ENCODE data around the gene SEC16B.

Gene SEC16B

DNA sequence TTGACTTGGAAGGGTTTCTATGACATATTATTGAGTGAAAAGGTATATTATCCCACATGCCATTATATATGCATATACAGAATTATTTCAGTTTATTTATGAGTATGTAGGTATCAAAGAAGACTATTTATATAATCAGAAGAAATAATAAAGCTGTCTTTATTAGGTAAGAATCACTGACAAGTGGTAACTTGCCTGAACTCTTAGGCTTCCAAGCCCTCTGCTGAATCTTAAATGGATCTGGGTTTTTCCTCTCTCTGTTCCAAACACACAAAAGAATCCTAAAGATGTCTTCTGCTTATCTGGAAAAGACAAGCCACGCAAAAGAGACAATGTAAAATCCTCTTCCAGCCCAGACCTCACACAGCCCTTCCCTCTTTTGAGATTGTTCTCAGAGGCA lies 14.9 kb upstream of the SEC16B start:
- no peaks in the 10 kb centered on the region for H3K27me3 Mint-ChIP-seq
- H3K4me1 Mint-ChIP-seq (ENCODE audit: low read depth) = no peaks in the 10 kb centered on the region
- DNase-seq = no peak
- H3K4me3 Mint-ChIP-seq = no peak overlapping the region
- H3K27ac Mint-ChIP-seq = no peak overlapping the region
- peaks cover 6% of the 10 kb centered on the region for H3K9me3 Mint-ChIP-seq
- H3K36me3 Mint-ChIP-seq (ENCODE audit: low read depth) = no peaks in the 10 kb centered on the region

DNA sequence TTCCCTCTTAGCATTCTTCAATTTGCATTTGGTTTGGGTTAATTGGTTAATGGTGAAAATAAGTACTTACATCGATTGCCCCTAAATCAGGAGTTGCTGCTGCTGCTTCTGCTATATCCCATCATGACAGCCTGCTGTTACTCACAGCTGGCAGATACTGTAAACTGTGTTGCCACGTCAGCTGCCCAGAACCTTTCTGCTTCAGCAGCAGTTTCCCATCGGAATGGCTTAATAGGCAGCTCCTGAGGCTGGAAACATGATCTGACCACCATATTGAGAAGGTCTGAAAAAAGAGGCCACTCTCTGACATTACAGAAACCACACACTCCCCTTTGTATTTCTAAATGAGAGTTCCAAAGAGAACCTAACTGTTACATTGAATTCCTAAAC lies 14.3 kb upstream of the SEC16B start:
- Mint-ChIP-seq H3K4me3 (no peak overlapping the region), H3K36me3 (ENCODE audit: low read depth) (no peaks in the 10 kb centered on the region), H3K27me3 (no peaks in the 10 kb centered on the region), H3K27ac (no peak overlapping the region), H3K4me1 (ENCODE audit: low read depth) (no peaks in the 10 kb centered on the region), H3K9me3 (peaks cover 2% of the 10 kb centered on the region)
- DNase-seq = no peak

DNA sequence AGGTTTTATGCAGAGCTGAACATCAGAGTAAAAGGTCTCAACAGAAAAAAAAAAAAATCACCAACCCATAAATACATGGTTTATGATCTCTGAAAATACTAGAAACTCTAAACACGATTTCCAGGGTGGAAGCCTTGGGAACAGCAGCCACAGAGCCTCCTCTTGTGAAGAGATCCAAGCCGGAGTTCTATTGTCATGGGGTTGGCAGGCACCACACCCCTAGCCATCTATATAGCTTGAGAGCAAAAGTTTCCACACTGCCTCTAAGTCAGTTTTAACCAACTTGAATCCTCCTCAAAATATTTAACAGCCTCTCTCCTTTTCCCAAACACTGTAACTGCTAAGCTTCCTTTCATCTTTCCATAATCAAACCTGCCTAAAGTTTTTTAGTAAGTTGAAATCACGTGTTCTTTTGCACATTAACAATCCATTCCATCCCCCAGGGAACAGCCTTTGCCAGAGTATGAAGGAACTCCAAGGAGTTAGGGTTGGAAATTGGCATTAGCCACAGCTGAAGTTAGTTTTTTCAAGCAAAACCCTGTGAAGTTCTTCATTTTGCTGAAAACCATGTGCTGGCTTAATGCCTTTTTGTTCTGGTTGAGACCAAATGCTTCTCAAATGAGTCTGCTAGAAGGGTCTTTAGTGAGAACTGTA lies 13.8 kb upstream of the SEC16B start:
- H3K4me1 Mint-ChIP-seq (ENCODE audit: low read depth) = no peaks in the 10 kb centered on the region
- H3K27me3 Mint-ChIP-seq = no peaks in the 10 kb centered on the region
- H3K36me3 Mint-ChIP-seq (ENCODE audit: low read depth) = no peaks in the 10 kb centered on the region
- H3K27ac Mint-ChIP-seq = no peak overlapping the region
- no peak for DNase-seq
- H3K9me3 Mint-ChIP-seq = peaks cover 2% of the 10 kb centered on the region
- H3K4me3 Mint-ChIP-seq = no peak overlapping the region

DNA sequence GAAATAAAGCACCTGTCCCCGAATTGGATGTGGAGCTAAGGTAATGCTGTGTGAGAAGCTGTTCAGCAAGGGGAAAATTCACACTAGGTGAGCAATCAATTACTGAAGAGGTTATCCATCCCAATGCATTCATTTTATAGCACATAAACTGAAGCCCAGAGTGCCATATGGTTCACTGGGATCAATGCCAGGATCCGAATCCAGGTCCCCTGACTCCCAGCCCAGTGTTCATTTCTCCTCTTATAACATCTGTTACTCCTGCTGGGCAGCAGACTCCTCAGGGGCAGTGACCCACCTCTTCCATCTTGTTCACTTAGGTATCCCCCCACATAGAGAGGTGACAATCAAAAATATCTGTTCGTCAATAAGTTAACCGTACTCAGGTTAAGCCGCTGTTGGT lies 13.2 kb upstream of the SEC16B start:
- peaks cover 2% of the 10 kb centered on the region for H3K9me3 Mint-ChIP-seq
- no peaks in the 10 kb centered on the region for H3K27me3 Mint-ChIP-seq
- H3K27ac Mint-ChIP-seq = no peak overlapping the region
- no peaks in the 10 kb centered on the region for H3K36me3 Mint-ChIP-seq (ENCODE audit: low read depth)
- no peaks in the 10 kb centered on the region for H3K4me1 Mint-ChIP-seq (ENCODE audit: low read depth)
- DNase-seq = no peak
- H3K4me3 Mint-ChIP-seq = no peak overlapping the region

DNA sequence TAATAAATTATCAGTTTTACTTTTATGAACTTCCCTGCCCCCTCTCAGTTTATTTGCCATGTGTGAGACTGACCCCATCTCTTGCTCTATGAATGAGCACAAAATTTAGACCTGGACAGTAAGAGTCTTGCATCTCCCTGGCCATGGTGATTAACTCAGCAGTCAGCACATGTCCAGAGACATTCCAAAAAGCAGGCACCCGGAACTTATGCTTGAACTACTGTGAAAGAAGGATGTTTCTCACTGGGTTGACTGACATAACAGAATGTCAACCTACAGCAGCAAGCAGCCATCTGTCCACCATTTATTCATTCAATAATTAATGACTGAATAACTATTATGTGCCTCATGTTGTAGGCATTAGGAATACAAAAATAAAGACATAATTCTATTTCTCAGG lies 11.3 kb upstream of the SEC16B start:
- no peaks in the 10 kb centered on the region for H3K36me3 Mint-ChIP-seq (ENCODE audit: low read depth)
- H3K27ac Mint-ChIP-seq = no peak overlapping the region
- no peaks in the 10 kb centered on the region for H3K4me1 Mint-ChIP-seq (ENCODE audit: low read depth)
- no peaks in the 10 kb centered on the region for H3K27me3 Mint-ChIP-seq
- no peak for DNase-seq
- H3K9me3 Mint-ChIP-seq = no peaks in the 10 kb centered on the region
- no peak overlapping the region for H3K4me3 Mint-ChIP-seq

DNA sequence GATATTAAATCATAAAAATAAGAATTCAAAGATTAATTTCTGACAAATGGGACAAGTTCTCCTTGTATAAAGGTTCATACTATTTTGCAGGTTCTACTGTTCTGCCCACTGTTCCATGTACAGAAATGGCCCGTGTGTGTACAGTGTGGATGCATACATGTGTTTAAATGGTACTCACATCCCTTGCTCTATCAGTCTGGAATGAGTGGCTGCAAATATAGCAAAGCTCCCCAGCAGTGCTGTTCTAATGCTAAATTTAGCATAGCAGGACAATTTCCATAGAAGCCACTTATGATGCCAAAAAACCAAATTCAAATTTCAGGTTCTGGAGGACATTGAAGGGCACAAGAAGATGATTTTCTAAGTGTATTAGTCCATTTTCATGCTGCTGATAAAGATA lies 9.4 kb upstream of the SEC16B start:
- no peak overlapping the region for H3K27ac Mint-ChIP-seq
- no peaks in the 10 kb centered on the region for H3K4me1 Mint-ChIP-seq (ENCODE audit: low read depth)
- H3K27me3 Mint-ChIP-seq = no peaks in the 10 kb centered on the region
- no peaks in the 10 kb centered on the region for H3K36me3 Mint-ChIP-seq (ENCODE audit: low read depth)
- H3K4me3 Mint-ChIP-seq = no peak overlapping the region
- H3K9me3 Mint-ChIP-seq = no peaks in the 10 kb centered on the region
- DNase-seq = no peak

DNA sequence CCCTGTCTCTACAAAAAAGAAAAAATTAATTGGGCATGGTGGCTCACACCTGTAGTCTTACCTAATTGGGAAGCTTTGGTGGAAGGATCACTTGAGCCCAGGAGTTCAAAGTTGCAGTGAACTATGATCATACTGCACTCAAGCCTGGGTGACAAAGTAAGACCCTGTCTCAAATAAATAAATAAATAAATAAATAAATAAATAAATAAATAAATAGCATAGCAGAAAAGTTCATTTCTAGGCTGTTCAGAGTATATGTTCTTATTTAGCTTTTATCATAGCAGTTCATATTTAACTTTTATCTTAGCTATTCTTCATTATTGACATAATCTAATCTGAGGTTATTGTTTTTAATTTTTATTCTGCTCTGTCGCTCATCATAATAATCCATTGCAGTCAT lies 8.7 kb upstream of the SEC16B start:
- no peak overlapping the region for H3K27ac Mint-ChIP-seq
- H3K4me1 Mint-ChIP-seq (ENCODE audit: low read depth) = no peaks in the 10 kb centered on the region
- no peak for DNase-seq
- H3K9me3 Mint-ChIP-seq = peaks cover 2% of the 10 kb centered on the region
- no peak overlapping the region for H3K4me3 Mint-ChIP-seq
- no peaks in the 10 kb centered on the region for H3K27me3 Mint-ChIP-seq
- no peaks in the 10 kb centered on the region for H3K36me3 Mint-ChIP-seq (ENCODE audit: low read depth)

DNA sequence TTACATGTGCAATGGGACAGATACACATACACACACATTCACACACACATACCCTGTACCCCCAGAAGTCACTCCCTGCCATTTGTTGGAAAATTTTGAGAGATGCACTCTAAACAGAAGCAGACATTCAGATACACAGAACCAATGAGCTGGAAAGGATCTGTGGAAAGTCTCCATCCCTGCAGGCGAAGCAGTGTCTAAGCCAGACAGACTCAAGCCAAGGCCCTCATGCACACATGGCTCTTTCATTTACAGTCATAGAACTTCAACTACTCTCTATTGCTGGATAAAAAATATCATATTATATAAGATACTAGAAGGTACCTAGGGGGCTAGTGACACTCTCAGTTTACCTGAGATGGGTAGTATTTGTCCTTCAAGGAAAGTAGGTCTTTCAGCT lies 7.3 kb upstream of the SEC16B start:
- DNase-seq = no peak
- Mint-ChIP-seq H3K9me3 (peaks cover 2% of the 10 kb centered on the region), H3K4me3 (no peak overlapping the region), H3K36me3 (ENCODE audit: low read depth) (no peaks in the 10 kb centered on the region), H3K27ac (no peak overlapping the region), H3K4me1 (ENCODE audit: low read depth) (no peaks in the 10 kb centered on the region), H3K27me3 (no peaks in the 10 kb centered on the region)

DNA sequence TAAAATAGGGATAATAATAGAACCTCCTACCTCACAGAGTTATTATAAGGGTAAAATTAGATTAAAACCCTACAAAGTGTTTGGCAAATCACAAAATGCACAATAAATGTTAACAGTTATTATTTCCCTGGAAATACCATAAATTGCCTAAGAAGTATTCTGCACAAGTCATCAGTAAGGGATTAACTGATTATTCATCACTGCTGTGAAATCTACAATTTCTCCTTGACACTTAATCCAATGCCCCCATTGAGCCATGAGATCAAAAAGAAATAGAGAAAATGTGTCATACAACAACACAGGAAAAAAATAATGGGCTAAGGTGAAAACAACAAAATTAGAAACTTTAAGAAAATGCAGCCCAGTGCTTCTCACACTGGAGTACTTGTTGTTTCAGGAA lies 6.7 kb upstream of the SEC16B start:
- H3K27ac Mint-ChIP-seq = no peak overlapping the region
- no peak overlapping the region for H3K4me3 Mint-ChIP-seq
- no peaks in the 10 kb centered on the region for H3K4me1 Mint-ChIP-seq (ENCODE audit: low read depth)
- no peak for DNase-seq
- H3K27me3 Mint-ChIP-seq = no peaks in the 10 kb centered on the region
- H3K36me3 Mint-ChIP-seq (ENCODE audit: low read depth) = no peaks in the 10 kb centered on the region
- peaks cover 2% of the 10 kb centered on the region for H3K9me3 Mint-ChIP-seq

DNA sequence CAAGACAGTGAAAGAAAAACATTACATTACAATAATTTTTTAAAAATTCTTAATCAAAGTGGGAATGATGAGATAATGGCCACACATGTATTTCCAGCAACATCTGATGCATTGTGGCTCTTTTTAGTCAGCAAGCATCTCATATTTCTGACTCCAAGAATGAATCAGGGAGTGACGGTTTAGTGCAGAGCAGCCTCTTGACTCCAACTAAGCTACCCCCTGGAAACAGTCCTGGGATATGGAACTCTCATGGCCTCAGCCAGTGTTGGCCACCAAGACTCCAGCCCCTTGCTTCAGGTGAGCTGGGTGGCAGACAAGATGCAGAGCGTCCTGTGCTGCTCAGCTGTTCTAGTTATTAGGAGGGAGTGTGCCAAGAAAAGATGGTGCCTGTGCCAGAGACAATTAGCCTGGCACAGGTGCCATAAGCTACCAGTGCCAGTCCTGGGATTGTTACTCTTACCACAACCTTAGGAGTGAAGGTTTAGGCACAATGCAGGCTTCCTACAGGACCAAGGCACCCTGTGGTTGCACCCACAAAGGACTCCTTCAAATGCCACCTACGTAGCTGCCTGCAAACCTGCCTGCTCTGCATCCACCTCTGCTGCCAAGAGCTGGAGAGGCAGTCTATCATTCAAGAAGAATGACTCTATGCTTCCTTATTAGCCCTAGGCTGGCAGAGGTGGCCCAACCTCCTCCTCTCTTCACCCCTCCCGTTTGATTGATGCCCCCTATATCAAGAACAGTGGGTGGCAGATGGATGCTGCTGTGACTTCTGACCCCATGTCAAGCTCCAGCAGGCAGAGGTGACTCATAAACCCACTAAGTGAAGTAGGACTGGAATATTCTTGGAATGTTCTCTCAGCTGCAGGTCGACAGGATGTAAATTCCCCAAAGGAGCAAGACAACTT lies 6.0 kb upstream of the SEC16B start:
- Mint-ChIP-seq H3K4me3 (no peak overlapping the region), H3K9me3 (peaks cover 2% of the 10 kb centered on the region), H3K27ac (no peak overlapping the region), H3K27me3 (no peaks in the 10 kb centered on the region), H3K36me3 (ENCODE audit: low read depth) (no peaks in the 10 kb centered on the region), H3K4me1 (ENCODE audit: low read depth) (no peaks in the 10 kb centered on the region)
- no peak for DNase-seq

DNA sequence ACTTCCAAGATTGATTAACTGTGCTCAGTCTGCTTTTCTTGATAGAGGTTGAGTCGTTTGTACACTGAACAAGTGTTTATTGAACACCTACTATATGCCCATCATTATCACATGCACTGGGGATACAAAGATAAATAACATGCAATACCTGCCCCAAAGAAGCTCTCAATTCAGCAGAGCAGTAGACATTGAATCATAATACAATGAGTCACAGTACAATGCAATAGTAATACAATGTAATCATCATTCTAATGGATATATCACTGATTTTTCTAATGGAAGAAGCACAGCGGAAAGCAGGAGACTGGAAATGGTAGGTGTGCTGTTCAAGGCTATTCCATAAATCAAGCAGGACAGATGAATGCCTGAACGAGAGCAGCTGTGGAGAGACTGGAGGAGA lies 3.7 kb upstream of the SEC16B start:
- no peak for DNase-seq
- H3K4me3 Mint-ChIP-seq = no peak overlapping the region
- peaks cover 2% of the 10 kb centered on the region for H3K9me3 Mint-ChIP-seq
- no peaks in the 10 kb centered on the region for H3K27me3 Mint-ChIP-seq
- no peaks in the 10 kb centered on the region for H3K4me1 Mint-ChIP-seq (ENCODE audit: low read depth)
- H3K36me3 Mint-ChIP-seq (ENCODE audit: low read depth) = no peaks in the 10 kb centered on the region
- no peak overlapping the region for H3K27ac Mint-ChIP-seq

DNA sequence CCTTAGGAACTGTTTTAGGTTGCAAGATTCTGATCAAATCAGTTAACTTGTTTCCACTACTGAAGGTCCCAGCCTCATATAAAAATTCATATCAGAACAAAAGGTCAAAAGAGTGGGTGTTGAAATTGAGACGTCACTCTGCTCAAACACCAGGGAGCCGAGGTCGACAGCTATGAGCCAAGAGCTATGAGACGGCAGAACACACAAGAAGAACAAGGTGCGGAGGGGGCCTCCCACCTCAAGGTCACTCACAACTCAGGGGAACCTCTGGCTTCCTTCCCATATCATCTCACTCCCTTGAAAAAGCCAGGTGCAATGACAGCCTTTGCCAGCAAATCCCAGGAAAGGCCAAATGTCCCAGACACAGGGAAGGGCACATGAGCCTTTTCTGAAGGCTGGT lies 749 bp downstream of the SEC16B start:
- Mint-ChIP-seq H3K27me3 (no peaks in the 10 kb centered on the region), H3K27ac (no peak overlapping the region), H3K4me3 (no peak overlapping the region), H3K36me3 (ENCODE audit: low read depth) (no peaks in the 10 kb centered on the region), H3K4me1 (ENCODE audit: low read depth) (no peaks in the 10 kb centered on the region), H3K9me3 (peaks cover 2% of the 10 kb centered on the region)
- DNase-seq = no peak

DNA sequence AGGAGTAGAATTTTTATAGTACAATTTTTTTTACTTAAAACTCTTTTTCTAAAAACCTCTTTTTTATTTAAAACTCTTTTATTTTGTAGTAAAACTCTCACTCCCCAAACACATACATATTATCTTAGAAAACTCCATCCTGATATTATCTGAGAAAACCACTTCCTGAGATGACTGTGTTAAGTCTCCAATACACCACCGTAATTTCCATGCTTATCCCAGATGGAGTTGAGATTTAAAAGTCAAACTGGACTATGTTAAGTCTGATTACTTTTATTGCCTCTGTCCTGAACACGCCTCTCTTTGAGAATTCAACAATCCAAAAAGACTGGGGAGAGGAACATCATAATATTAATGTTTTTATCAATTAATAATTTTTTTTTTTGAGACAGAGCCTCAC lies 3.7 kb downstream of the SEC16B start:
- no peak for DNase-seq
- H3K27ac Mint-ChIP-seq = no peak overlapping the region
- no peaks in the 10 kb centered on the region for H3K4me1 Mint-ChIP-seq (ENCODE audit: low read depth)
- H3K36me3 Mint-ChIP-seq (ENCODE audit: low read depth) = no peaks in the 10 kb centered on the region
- no peaks in the 10 kb centered on the region for H3K27me3 Mint-ChIP-seq
- H3K9me3 Mint-ChIP-seq = no peaks in the 10 kb centered on the region
- H3K4me3 Mint-ChIP-seq = no peak overlapping the region

DNA sequence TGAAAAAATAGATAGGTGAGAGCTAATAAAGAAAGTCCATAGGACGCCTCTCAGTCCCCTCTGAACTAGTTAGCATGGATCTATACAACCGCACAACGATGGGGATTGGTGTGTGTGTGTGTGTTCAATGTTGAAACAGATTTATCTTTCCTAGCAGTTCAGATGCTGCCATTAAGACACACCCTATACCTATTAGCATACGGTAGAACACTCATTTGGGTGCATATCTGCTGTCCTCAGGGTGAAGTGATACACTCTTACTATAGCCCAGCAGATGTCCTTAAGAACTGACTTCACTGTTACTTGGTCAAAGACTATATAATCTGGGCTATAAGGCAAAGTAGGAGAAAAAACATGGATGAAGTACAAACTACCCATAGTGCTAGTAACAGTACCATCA lies 4.6 kb downstream of the SEC16B start:
- Mint-ChIP-seq H3K27me3 (no peaks in the 10 kb centered on the region), H3K36me3 (ENCODE audit: low read depth) (no peaks in the 10 kb centered on the region), H3K27ac (no peak overlapping the region), H3K9me3 (no peaks in the 10 kb centered on the region), H3K4me1 (ENCODE audit: low read depth) (no peaks in the 10 kb centered on the region), H3K4me3 (no peak overlapping the region)
- DNase-seq = no peak

DNA sequence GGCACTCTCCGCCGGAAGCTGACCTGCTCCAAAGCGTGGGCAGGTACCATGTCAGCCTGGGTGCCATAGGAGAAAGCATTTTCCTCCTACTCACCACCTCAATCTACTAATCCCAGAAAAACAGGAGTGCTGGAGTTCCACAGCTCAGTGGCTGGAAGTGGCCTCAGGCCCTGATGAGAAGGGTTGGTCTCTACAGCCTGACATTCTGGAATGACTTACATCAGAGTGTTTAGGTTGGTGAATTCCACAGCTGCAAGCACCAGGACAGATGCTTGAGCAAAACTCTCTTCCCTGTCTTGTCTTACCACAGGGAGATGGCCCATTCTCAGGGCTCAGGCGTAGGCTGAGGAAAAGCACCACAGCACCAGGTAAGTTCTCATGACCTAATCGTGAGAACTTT lies 5.5 kb downstream of the SEC16B start:
- H3K4me3 Mint-ChIP-seq = no peak overlapping the region
- no peak overlapping the region for H3K27ac Mint-ChIP-seq
- no peaks in the 10 kb centered on the region for H3K4me1 Mint-ChIP-seq (ENCODE audit: low read depth)
- no peaks in the 10 kb centered on the region for H3K9me3 Mint-ChIP-seq
- no peak for DNase-seq
- H3K27me3 Mint-ChIP-seq = no peaks in the 10 kb centered on the region
- no peaks in the 10 kb centered on the region for H3K36me3 Mint-ChIP-seq (ENCODE audit: low read depth)

Data from activated T-cell treated with anti-CD3 and anti-CD28 coated beads, Interleukin-2, amount 50 U/mL, for 24 hours (primary cell).